ENCODE results near the gene ST3GAL4.
A peak's percentile ranks its signal among the peaks of the same experiment; 100 is the strongest.
"Not testable (repeated sequence)": the region's sequence is repeated elsewhere in the genome, so short reads cannot be mapped to it uniquely, and the experiment has no call there.

Gene ST3GAL4, protein sequence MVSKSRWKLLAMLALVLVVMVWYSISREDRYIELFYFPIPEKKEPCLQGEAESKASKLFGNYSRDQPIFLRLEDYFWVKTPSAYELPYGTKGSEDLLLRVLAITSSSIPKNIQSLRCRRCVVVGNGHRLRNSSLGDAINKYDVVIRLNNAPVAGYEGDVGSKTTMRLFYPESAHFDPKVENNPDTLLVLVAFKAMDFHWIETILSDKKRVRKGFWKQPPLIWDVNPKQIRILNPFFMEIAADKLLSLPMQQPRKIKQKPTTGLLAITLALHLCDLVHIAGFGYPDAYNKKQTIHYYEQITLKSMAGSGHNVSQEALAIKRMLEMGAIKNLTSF

GRCh38 chr11:126355324-126355925, at the start of gene ST3GAL4:
Gene ST3GAL4, plus strand, starts transcription at chr11:126355686. Its CDS starts 50,470 bp downstream, at chr11:126406156.
- DNase-seq (ENCODE audit: low spot score) = peak; percentile 71

GRCh38 chr11:126305699-126306098, 49.8 kb upstream of the ST3GAL4 start:
- no peak for DNase-seq (ENCODE audit: low spot score)

DNA sequence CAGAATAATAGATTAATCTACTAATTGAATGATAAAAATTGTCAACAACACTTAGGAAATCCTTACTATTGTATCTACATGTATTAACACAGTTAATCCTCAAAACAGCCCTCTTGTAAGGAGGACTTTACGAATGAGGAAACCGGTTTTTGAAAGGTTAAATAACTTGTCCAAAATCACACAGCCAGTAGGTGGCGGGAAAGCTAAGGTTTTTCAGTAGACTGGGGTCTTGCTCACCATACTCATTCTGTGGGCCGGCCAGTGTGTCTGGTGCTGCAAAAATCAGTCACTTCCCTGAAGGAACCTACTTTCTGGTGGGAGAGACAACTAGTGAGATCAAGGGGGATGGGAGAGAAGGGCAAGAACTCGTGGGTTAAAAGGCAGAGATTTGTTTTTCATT, 47.8 kb upstream of the ST3GAL4 start:
- peak; percentile 30 for DNase-seq (ENCODE audit: low spot score)

DNA sequence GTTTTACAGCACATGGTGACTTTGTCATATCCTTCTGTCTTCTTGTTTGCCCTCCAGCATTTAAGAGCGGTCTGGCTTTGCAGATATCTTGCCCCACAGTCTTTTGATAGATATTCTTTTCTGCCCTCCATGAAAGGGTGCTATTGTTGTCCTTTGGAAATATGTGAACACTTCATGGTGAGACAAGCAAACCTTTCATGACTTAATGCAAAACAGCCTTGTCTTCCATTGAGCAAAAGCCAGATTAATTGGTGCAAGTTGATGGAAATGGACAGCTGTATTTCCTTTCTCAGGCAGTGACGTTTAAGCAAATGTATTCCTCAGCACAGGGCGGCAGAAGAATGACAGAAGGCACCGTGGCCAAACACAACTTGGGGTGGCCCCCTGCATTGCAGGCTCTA, 47.2 kb upstream of the ST3GAL4 start:
- no peak for DNase-seq (ENCODE audit: low spot score)

GRCh38 chr11:126308771-126309170, 46.7 kb upstream of the ST3GAL4 start:
- DNase-seq (ENCODE audit: low spot score) = not testable (repeated sequence)

DNA sequence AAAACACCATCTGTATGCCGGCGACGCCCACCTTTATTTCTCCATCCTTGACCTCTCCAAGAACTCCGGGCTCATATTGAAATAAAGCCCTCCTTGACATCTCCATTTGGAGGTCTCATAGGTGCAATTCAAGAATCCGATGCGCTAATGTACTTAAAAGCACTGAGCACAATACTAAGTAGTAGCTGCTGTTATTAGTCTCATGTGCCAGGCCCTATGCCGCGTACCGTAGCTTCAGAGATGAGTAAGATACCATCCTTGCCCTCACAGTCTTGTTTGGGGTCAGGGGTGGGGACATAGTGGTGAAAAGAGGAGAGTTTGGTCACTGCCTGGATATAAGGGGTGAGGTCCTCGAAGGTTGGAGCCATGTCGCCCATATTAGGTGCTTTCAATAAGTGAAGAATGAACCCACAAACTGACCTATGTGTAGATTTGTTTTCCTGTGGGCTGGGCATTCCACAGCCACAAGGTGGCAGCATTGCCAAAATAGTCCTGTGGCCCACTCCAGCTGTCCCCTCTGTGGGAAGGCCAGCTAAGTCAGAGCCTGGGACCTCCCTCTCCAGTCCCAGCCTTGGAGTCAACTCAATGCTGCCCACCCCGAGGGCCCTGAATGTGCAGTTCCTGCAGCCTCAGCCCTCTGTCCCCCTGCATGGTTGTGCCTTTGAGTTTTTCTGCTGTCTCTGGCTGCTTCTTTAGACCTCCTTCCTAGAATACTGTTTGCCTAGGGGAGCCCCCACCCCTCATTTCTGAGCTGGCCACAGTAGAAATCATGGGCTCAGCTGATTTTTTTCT, 45.1 kb upstream of the ST3GAL4 start:
- DNase-seq (ENCODE audit: low spot score) = peak; percentile 69

DNA sequence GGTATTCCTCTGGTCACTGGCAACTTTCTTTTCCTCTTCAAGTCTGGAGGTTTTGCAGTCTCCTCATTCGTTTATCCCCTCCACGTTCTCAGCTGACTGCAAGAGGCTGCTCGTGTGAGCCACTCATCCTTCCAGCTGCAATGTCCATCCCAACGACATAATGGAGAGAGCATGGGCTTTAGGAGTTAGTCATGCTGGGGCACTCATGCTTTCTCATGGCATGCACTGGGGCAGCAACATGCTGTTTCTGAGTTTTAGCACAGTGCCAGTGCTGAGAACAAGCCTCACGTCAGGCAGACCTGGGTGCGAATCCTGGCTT, 44.5 kb upstream of the ST3GAL4 start:
- DNase-seq (ENCODE audit: low spot score) = no peak

- no peak for DNase-seq (ENCODE audit: low spot score)
Observed at GRCh38 chr11:126311401-126312291, 43.8 kb upstream of the ST3GAL4 start.

DNA sequence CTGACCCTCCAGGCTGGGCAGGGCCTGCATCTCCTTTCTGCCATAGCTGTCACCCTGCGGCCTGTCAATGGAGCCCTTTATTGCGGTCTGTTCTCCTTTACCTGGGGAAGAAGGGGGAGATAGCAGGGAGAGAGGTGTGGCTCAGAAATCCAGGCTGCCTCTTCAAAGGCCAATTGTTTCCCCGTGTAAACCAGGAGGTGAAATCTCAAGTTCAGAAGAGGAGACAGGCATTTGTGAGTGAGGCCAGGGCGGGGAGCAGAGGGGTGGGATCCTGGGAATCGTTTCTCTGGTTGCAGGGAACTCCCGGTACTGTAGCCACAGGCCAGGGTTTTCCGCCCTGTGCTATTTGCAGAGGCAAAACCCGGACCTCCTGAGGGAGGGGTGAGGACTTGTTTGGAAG, 42.5 kb upstream of the ST3GAL4 start:
- peak; percentile 97 for DNase-seq (ENCODE audit: low spot score)

DNA sequence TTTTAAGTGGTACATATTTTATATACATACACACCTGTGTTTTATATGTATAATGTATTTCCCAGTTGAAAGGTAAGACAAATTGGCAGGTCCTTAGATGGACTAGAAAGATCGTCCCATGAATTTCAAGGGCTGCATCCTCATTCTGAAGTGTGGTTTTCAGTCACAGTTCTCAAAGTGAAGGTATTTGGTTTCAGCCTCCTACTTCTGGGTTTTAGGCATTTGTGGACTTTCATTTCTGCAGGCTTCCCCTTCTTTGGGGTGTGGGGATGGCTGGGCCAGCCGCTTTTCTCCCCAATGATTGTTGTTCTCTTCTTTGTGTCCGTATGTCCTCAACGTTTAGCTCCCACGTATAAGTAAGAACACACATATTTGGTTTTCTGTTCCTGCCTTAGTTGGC, 41.7 kb upstream of the ST3GAL4 start:
- DNase-seq (ENCODE audit: low spot score) = no peak

DNA sequence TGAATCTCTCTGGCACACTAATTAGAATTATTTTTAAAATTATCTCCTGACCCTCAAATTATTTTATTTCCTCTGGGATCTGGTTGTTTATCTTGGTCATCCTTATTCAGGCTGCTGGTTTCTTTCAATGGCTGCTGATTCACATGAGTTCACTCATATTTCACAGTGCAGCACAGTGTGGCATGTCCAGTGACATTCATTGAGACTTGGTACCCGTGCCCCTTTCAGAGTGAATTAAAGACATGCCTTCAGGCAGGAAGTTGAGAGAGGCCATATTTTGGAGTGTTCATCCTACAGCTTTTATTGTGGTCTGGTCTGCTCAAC, 38.1 kb upstream of the ST3GAL4 start:
- no peak for DNase-seq (ENCODE audit: low spot score)

DNA sequence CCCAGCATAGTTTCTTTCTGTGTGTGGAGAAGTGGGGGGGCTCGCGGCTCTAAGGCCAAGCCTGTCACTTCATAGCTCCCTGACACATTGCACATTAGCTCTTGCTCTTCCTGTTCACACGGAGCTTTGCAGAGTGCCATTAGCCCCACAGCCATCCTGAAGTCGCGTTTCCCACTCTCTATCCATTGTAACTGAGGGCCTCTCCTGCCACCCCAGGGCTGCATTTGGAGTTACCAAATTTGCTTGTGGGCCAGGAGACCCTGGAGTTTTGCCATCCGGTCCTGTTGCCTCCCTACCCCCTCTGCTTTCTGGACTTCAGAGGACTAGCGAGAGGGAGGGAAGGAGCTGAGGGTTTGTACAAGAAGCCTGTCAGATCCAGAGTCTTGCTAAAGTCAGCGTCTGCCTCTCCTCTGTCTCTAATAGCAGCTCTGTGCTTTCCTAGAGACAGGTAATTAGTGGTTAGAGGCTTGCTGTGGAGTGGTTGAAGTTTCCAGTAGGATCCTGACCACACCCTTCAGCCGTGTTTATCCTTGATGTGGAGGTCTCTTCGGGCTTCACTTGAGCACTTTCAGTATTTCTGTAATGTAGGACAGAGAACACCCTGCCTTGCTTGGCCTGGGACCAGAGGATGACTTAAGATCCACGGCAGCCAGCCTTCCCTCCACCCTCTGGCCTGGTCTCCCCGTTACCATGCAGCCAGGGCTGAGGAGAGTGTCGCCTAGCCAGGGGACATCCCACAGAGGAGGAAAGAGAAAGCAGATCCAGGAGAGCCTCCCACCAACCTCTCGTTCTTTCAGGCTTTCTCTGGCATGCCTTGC, 37.5 kb upstream of the ST3GAL4 start:
- DNase-seq (ENCODE audit: low spot score) = peak; percentile 87

DNA sequence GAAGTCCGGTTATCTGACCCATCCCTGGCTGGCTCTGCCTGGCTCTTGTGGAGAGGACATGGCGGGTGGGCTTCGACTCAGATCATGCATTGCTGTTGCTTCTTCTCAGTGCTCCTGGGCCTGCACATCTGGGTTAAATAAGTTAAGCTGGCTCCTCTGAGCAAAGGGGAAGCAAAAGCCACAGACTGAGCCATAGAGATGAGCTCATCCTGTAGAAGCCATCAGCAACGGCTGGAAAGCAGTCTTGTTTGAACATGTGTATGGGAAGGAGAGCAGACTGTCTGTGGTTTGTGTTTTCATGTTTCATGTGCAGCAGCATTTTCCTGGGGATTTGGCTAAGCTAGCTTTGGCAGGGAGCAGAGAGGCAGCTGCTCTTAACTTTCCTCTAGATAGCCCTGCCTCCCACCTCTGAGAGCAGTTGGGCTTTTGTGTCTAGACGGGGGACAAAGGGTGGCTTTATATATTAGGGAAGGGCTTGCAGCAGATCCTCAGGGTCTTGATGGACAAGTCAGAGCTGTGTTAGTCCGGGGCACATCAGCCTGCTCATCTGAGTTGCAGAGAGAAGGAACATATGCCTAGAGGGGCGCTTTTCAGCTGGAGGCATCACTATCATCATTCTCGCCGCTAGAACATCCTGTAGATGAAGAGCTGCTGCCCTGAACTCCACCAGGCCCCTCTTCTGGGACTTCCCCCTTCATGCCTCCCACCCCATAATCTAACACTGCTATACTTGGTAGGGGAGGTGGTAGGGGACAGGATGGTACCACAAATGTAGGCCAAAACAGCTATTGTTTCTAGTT, 36.7 kb upstream of the ST3GAL4 start:
- DNase-seq (ENCODE audit: low spot score) = peak; percentile 81

GRCh38 chr11:126319374-126319740, 36.1 kb upstream of the ST3GAL4 start:
- no peak for DNase-seq (ENCODE audit: low spot score)

DNA sequence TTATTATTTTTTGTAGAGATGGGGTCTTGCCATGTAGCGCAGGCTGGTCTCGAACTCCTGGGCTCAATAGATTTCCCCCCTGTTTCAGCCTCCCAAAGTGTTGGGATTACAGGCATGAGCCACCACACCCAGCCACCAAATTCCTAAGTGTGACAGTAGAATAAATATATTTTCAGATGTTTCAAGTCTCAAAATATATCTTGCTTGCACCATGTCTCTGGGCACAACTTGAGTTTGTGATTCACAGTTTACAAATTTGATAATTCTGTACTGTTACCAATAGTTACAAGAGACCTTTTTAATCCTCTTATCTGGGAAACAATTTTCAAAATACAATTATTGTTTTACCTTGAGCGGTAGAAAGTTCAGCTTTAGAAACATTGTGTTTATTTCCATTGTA, 32.5 kb upstream of the ST3GAL4 start:
- no peak for DNase-seq (ENCODE audit: low spot score)

DNA sequence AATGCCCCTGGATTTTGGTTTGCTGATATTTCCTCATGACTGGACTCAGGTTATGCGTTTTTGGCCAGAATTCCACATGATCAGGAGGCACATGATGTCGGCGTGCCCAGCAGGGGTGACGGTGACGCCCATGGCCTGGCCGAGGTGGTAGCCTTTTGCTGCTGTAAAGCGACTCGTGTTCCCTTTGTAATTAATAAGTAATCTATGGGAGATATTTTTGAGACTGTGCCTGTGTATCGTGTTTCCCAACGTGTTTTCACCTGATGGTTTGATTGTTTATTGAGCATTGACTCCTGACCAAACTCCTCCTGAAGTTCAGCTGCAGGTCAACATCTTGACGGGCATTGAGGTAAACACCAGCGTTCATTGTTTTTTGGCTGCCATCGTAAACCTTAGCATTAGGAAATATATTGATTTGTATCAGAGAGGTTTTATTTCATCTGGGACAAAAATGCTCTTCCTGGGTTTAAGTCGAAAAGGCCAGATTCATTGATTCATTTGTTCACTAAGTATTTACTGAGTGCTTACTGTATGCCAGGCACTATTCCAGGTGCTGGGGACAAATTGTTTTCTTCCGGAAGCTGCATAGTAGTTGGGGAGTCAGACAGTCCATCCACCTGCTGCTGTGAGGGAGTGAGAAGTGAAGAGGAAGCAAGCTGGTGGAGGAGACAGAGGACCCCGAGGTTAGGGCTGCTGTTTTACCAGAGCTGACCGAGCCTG, 28.0 kb upstream of the ST3GAL4 start:
- DNase-seq (ENCODE audit: low spot score) = no peak

- DNase-seq (ENCODE audit: low spot score) = no peak
Observed at GRCh38 chr11:126328001-126328390, 27.5 kb upstream of the ST3GAL4 start.

- DNase-seq (ENCODE audit: low spot score) = no peak
Observed at GRCh38 chr11:126328444-126328843, 27.0 kb upstream of the ST3GAL4 start.

GRCh38 chr11:126328938-126329643, 26.4 kb upstream of the ST3GAL4 start:
- no peak for DNase-seq (ENCODE audit: low spot score)
